NCI-H345 treated with DMSO at 0.1 percent for 48 hours (cell line): ENCODE data around the gene F7.
"Not testable (repeated sequence)": the region's sequence is repeated elsewhere in the genome, so short reads cannot be mapped to it uniquely, and the experiment has no call there.

Experiments used
- DNase-seq: peaks from one replicate; lab custom pipeline; 2025; ENCODE audit not compliant: unreplicated experiment; lab: John Stamatoyannopoulos, UW

F7 gene

GRCh38 chr13:113150550-113151365 lies 45.2 kb downstream of the F7 start:
- DNase-seq: no peak

- no peak for DNase-seq
Observed at GRCh38 chr13:113151745-113152690, 46.4 kb downstream of the F7 start.

- DNase-seq: no peak
Observed at GRCh38 chr13:113152691-113152983, 47.0 kb downstream of the F7 start.

- DNase-seq: no peak
Observed at GRCh38 chr13:113152984-113153809, 47.6 kb downstream of the F7 start.

- peak; percentile 31 for DNase-seq
Observed at GRCh38 chr13:113153810-113154748, 48.5 kb downstream of the F7 start.

- DNase-seq: no peak
Observed at GRCh38 chr13:113155201-113155600, 49.6 kb downstream of the F7 start.

GRCh38 chr13:113155982-113156655 lies 50.5 kb downstream of the F7 start:
- DNase-seq: no peak

GRCh38 chr13:113157206-113157928 lies 51.8 kb downstream of the F7 start:
- no peak for DNase-seq

- DNase-seq: peak; percentile 55
Observed at GRCh38 chr13:113157929-113158747, 52.5 kb downstream of the F7 start, which contains the start of gene PROZ. PROZ (plus strand) TSS chr13:113158648; CDS start chr13:113158661, 13 bp downstream.

- no peak for DNase-seq
Observed at GRCh38 chr13:113158946-113159345, 53.4 kb downstream of the F7 start.

GRCh38 chr13:113159701-113160100 lies 54.1 kb downstream of the F7 start:
- DNase-seq: no peak

- no peak for DNase-seq
Observed at GRCh38 chr13:113160983-113161382, 55.4 kb downstream of the F7 start.

GRCh38 chr13:113161433-113161832 lies 55.8 kb downstream of the F7 start:
- DNase-seq: no peak

- not testable (repeated sequence) for DNase-seq
Observed at GRCh38 chr13:113161975-113162374, 56.4 kb downstream of the F7 start.

- peak; percentile 11 for DNase-seq
Observed at GRCh38 chr13:113162783-113163685, 57.4 kb downstream of the F7 start.

- DNase-seq: no peak
Observed at GRCh38 chr13:113164492-113164891, 58.9 kb downstream of the F7 start.

GRCh38 chr13:113166266-113166665 lies 60.7 kb downstream of the F7 start:
- DNase-seq: no peak
